ENCODE results near the gene AKAP6.

AKAP6 gene

GRCh38 chr14:32590157-32590556 lies 261.1 kb downstream of the AKAP6 start:
- DNase-seq: no peak

DNA sequence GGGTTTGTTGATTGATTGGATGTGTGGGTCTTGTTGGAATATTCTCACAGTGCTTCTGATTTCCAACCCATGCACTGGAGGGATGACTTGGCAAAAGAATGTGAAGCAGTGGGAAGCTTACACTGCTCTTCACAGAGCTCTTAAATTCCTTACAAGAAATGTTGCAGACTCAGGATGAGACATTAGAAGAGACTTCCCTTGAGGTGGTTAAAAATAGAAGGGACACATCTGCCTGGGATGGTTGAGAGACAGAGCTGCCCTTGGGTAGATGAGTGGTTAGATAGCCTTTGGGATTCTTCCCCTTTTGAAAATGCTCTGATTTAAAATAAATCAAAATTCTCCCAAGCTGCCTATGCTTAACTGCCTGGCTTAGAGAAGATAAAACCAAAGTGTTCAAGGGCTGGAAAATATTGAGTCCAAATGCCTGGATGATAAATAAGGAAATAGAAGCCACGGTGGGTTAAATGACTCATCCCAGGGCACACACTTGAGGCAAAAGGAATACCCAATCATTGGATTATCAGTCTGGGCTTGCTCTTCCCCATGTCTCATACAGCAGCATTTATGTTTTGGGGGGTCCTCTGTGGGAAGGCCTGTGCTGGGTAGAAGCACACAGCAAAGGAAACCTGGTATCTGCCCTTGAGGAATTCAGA lies 264.3 kb downstream of the AKAP6 start:
- DNase-seq: no peak

DNA sequence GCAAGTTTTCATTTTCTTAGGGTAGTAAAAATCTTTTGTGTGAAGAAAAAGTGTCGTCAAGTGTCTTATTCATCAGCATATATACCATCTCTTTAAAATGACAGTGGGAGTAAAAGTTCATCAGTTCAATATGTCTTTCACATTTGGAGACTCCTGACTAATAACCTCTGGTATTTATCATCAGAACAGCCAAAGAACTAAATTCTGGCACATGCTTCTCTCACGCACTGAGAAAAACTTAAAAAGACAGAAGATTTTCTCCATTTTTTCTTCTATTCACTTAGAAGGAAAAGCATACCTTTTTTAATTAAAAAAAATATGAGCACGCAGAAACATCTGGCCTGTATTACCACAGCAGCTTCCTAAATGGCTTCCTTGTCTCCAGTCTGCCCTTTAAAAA lies 265.7 kb downstream of the AKAP6 start:
- DNase-seq: no peak

DNA sequence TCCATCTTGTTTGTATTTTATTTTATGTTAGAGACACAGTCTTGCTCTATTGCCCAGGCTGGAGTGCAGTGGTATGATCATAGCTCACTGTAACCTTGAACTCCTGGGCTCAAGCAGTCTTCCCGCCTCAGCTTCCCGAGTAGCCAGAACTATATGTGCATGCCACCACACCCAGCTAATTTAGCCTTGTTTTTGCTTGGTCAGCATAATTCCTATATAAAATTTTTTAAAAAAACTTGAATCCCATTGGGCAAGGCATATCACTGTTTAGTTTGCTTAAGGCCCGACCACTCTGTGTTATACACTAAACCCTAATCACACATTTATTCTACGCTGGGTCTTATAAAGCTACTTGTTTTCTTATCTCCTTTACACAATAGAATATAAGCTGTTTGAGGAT lies 266.4 kb downstream of the AKAP6 start:
- DNase-seq: no peak

DNA sequence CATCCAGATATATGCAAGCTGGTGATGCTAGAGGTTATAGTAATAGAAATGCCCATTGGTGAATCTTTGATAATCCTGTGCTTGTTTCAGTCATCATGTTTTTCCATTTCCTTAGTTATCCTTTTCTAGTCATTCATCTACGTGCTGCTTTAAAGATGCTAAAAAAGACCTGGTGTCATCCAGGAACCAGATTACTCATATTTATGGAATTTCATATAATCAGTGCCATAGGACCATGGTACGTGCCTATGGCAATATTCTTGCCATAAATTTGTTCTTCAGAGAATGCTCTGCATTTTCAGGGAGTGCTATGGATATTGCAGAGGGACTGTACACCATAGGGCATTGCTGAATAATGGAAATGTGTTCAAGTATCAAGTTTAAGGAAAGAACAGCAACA lies 267.3 kb downstream of the AKAP6 start:
- DNase-seq: no peak

GRCh38 chr14:32597771-32598170 lies 268.7 kb downstream of the AKAP6 start:
- no peak for DNase-seq

DNA sequence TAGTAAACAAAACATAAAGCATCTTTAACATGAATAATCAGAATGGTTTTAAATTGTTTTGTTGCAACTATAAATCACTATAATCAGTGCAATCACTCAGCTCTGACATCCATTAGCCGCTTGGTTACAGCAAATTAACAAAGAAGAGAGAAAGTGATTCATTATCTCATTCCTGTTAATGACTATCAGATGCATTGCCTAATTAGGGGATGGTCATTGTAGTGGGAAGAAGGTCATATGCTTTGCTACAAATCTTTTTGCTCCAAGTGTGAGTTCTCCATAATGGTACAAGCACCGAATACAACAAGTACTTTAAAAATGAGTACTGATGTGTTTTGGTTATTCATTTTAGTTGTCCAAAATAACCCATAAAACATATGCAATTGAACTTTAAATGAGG lies 272.0 kb downstream of the AKAP6 start:
- no peak for DNase-seq

- no peak for DNase-seq
These were observed 272.8 kb downstream of the AKAP6 start for GRCh38 chr14:32601906-32602305.

- DNase-seq: no peak
These were observed 273.6 kb downstream of the AKAP6 start for GRCh38 chr14:32602699-32603098.

GRCh38 chr14:32603992-32604565 lies 275.0 kb downstream of the AKAP6 start:
- no peak for DNase-seq

DNA sequence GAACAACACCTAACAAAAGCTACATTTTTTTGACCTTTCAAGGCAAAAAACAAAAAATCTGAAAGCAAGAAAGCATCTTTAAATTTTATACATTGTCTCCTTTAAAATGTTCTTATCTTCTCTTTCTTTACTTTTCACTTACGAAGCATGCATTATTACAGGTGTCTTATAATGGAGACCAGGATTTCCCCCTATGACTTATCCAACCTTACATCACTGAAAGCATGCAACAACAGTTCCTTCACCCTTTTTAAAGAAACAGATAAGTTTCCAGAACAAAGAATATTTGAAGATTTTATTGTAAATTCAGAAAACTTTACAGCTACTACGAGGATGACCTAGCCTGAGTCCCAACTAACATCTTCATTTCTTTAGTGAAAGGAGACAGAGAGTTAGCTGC lies 277.2 kb downstream of the AKAP6 start:
- no peak for DNase-seq

GRCh38 chr14:32607399-32607798 lies 278.3 kb downstream of the AKAP6 start:
- no peak for DNase-seq

GRCh38 chr14:32608857-32609256 lies 279.8 kb downstream of the AKAP6 start:
- no peak for DNase-seq

- DNase-seq: no peak
These were observed 280.3 kb downstream of the AKAP6 start for GRCh38 chr14:32609388-32609787.

- DNase-seq: no peak
These were observed 282.7 kb downstream of the AKAP6 start for GRCh38 chr14:32611752-32612151.

GRCh38 chr14:32618991-32619390 lies 289.9 kb downstream of the AKAP6 start:
- DNase-seq: no peak

- DNase-seq: no peak
These were observed 291.2 kb downstream of the AKAP6 start for GRCh38 chr14:32620303-32620702.

DNA sequence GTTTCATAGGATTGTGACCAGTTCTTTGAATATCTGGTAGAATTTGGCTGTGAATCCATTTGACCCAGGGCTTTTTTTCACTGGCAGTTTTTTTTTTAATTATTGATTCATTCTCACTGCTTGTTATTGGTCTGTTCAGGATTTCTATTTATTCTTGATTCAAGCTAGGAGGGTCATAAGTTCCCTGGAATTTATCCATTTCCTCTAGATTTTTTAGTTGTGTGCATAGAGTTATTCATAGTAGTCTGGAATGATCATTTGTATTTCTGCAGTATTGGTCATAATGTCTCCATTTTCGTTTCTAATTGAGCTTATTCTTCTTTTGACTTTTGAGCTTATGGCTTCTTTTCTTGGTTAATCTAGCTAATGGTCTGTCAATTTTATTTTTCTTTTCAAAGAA lies 291.6 kb downstream of the AKAP6 start:
- DNase-seq: no peak

DNA sequence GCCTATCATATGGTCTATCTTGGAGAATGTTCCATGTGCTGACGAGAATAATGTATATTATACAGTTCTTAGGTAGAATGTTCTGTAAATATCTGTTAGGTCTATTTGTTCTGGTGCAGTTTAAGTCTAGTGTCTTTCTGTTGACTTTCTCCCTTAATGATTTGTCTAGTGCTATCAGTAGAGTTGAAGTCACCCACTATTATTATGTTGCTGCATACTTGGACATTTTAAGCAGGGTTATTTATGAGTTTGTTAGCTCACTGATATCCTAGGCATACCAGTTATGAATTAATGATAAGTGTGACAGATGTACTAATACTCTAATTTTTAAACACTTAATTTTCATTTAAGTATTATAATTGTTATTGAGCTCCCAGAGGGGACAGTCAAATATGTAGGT lies 292.5 kb downstream of the AKAP6 start:
- DNase-seq: no peak

DNA sequence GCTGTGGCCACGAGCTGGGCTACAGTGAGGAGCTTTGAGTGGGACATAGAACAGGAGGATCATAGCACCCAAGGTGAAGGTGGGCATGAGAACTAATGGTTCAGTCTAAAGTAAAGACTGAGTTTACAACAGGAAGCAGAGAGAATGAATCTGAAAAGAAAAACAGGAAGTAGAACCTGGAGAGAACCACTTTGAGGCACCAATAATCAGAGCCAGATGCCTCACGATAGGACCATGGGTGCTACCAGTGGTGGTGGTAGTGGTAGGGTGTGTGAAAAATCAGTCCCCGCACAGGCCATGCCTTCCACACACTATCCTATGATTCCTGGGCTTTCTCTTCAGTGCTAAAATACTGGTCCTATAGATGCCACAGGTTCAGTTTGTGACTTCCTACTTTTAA lies 293.6 kb downstream of the AKAP6 start:
- no peak for DNase-seq

GRCh38 chr14:32623300-32624093 lies 294.4 kb downstream of the AKAP6 start:
- DNase-seq: no peak

- DNase-seq: no peak
These were observed 296.1 kb downstream of the AKAP6 start for GRCh38 chr14:32625211-32625610.

- DNase-seq: no peak
These were observed 298.6 kb downstream of the AKAP6 start for GRCh38 chr14:32627545-32628298.

GRCh38 chr14:32629236-32629635 lies 300.1 kb downstream of the AKAP6 start:
- DNase-seq: no peak

Data from activated CD4-positive, alpha-beta T cell treated with anti-CD3 and anti-CD28 coated beads, Interleukin-2, amount 50 U/mL, for 16 hours (primary cell).